Upper lobe of left lung (tissue), 4 donors: ENCODE measurements around the gene OSBPL5.

ENCODE experiments used
- POLR2AphosphoS5 ChIP-seq, 2 donors: sonication (generic); formaldehyde crosslinking; IDR thresholded peaks; one replicate each; pipeline ENCODE4 v1.5.1; 2017; ENCODE audit warnings: antibody characterized with exemption in 2 of 2
- TF ChIP-seq, protein P1 (sequence below), 6 experiments: fragments of 450-650 bp in 4 of 6; fragments of 200-600 bp in 2 of 6; sonication (generic) in 2 of 6; IDR thresholded peaks; one replicate each; pipeline ENCODE4 v1.5.1; 2016 to 2019; ENCODE audit warnings: antibody characterized with exemption in 6 of 6

GRCh38 chr11:3129591-3130268, 35.4 kb downstream of the OSBPL5 start:
- TF ChIP-seq POLR2AphosphoS5 (IDR thresholded peaks at IDR 0.05), result no peak
- TF ChIP-seq, protein P1, sequence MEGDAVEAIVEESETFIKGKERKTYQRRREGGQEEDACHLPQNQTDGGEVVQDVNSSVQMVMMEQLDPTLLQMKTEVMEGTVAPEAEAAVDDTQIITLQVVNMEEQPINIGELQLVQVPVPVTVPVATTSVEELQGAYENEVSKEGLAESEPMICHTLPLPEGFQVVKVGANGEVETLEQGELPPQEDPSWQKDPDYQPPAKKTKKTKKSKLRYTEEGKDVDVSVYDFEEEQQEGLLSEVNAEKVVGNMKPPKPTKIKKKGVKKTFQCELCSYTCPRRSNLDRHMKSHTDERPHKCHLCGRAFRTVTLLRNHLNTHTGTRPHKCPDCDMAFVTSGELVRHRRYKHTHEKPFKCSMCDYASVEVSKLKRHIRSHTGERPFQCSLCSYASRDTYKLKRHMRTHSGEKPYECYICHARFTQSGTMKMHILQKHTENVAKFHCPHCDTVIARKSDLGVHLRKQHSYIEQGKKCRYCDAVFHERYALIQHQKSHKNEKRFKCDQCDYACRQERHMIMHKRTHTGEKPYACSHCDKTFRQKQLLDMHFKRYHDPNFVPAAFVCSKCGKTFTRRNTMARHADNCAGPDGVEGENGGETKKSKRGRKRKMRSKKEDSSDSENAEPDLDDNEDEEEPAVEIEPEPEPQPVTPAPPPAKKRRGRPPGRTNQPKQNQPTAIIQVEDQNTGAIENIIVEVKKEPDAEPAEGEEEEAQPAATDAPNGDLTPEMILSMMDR (IDR thresholded peaks at IDR 0.05), result no peak
